Hippocampal formation (tissue), 2 donors: ENCODE data around the gene PRRG1.
"Not testable (repeated sequence)": the region's sequence is repeated elsewhere in the genome, so short reads cannot be mapped to it uniquely, and the experiment has no call there.

ENCODE experiments used
- DNase-seq, 2 donors: peaks; one replicate each; lab custom pipeline; 2025; lab: John Stamatoyannopoulos, UW

Gene PRRG1

DNA sequence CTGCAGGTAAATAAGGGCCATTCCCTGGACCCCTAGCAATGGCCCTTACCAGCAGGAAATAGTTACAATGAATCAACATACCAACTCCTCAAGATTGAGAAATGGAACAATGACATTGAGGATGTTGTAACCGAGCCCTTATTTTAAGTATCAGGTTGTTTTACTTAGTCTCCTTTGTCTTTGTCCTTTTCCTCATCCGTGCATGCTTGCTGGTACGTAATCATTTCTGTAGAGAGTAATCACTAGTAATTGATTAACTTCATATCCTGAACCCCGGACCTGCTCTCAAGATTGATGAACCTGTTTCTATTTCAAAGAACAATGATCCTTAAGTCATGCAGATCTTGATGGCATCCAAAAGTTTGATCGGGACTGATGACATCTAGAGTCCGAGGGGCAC is 123.7 kb downstream of the PRRG1 start:
- no peak for DNase-seq

- no peak for DNase-seq
Observed at GRCh38 chrX:37474478-37474877, 125.3 kb downstream of the PRRG1 start.

- no peak for DNase-seq
Observed at GRCh38 chrX:37476571-37477170, 127.5 kb downstream of the PRRG1 start.

DNA sequence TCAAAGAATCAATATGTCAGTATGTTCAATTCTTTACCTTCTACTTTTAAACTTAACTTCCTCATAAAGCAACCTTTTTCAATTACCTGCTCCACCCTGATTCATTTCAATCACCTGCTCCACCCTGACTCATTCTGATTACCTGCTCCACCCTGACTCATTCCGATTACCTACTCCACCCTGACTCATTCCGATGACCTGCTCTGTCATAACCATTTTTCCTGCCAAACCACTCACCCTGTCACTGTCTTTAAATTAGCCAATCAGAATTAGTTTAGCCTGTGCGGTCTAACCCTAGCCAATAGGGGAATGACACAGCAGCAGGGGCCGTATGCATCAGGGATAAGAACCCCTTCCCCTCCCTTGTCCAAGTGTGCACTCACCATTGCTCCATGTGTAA is 135.2 kb downstream of the PRRG1 start:
- DNase-seq: not testable (repeated sequence)

DNA sequence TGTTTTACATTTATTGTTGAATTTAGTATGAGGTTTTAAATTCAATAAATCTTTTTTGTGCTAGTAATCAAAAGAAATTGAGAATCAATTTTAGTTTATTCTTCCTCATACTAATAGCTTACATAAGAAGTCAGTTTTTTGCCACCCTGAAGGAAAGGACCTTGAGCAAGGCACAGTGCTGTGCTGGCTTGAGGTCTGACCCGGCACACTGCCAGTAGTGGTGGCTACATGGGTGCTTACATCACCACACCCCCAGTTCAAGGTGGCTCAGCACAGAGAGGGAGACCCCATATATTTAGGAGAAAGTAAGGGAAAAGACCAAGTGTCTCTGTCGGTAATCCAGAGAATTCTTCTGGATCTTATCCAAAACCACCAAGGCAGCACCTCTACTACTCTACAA is 136.3 kb downstream of the PRRG1 start:
- DNase-seq: no peak

DNA sequence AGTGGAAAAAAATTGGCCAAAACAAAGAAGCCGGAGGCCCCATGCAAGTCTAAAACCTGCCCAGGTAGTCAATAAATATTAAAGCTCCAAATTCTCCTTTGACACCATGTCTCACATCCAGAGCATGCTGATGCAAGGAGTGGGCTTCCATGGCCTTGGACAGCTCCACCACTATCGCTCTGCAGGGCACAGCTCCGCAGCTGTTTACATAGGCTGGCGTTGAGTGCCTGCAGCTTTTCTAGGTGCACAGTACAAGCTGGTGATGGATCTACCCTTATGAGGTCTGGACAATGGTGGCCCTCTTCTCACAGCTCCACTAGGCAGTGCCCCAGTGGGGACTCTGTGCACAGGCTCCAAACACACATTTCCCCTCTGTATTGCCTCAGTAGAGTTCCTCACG is 138.1 kb downstream of the PRRG1 start:
- no peak for DNase-seq

DNA sequence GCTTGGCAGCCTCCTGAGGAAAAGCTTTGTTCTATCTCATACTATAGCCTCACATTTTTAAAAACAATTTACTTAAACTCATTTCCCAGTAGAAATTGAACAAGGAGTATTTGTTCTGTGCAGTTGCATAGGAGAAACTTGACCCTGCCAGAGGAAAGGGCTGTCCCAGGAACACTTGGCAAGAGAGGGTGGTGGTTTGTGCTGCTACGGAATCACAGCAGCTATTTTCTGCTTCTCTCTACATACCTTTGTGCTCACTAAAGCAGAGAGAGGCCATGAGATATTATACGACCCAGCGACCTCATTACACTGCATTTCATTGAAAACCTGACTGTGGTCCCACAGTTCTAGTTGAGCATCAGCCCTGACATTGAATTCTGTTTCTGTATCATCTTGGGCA is 139.2 kb downstream of the PRRG1 start:
- no peak for DNase-seq

- no peak for DNase-seq
Observed at GRCh38 chrX:37491686-37492085, 142.5 kb downstream of the PRRG1 start.

- not testable (repeated sequence) for DNase-seq
Observed at GRCh38 chrX:37495760-37496159, 146.6 kb downstream of the PRRG1 start.

DNA sequence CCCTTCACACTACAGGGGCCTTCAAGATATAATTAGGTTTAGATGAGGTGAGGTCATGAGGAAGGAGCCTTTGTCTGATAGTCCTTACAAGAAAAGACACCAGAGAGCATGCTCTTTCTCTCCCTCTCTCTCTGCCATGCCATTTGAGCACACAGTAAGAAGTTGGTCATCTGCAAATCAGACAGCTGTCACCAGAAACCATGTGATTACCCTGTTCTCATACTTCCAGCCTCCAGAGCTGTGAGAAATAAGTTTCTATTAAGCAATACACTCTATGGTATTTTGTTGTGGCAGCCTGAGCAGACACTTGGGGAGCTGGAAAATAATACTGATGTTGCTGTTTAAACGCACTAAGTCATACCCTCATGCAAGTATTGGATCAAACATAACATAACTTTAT is 148.0 kb downstream of the PRRG1 start:
- not testable (repeated sequence) for DNase-seq

- DNase-seq: not testable (repeated sequence)
Observed at GRCh38 chrX:37498323-37498722, 149.2 kb downstream of the PRRG1 start.

DNA sequence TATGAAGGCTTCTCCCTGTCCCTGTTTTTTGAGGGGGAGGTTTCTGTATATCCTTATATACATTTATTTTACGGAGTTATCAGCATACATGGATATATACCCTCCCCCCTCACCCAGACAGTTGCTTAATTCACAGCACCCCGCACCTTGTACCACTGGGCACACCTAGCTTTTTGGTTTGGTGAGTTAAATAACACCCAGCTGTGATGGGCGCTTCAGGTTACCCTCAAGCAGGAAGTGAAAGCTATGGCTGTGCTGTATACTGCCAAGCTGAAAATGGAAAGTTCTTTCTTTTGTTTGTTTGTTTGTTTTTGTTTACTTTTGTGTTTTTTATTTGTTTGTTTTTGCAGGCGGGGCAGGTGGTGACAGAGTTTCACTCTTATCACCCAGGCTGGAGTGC is 150.5 kb downstream of the PRRG1 start:
- DNase-seq: not testable (repeated sequence)

- no peak for DNase-seq
Observed at GRCh38 chrX:37504991-37505390, 155.8 kb downstream of the PRRG1 start.
